CD4-positive, alpha-beta T cell treated with Interleukin-1 beta for 1 hour (primary cell): ENCODE measurements around the gene PON3.

Experiments
- DNase-seq, 2 donors: peaks; one replicate each; pipeline ENCODE4 v3.0.0-alpha.2; 2020 to 2022

PON3 gene

GRCh38 chr7:95338832-95339231, 57.3 kb downstream of the PON3 start:
- DNase-seq = no peak

DNA sequence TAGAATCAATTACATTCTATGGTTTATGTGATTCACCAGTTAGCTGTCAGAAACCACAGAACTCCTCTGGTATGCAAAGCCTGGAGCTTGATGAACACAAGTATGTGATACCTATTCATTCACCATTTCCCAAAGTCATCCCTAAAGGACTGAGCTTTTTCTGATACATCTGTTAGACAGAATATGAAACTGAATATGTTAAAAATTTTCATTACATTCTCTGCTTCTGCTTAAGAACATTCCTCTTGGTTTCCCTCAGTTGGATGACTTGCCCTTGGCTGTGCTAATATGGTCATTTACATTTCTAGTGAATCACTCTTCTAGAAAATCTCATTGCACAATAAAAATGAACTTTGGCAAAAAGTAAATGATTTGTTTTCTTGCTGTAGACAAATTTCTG, 61.1 kb downstream of the PON3 start:
- no peak for DNase-seq

DNA sequence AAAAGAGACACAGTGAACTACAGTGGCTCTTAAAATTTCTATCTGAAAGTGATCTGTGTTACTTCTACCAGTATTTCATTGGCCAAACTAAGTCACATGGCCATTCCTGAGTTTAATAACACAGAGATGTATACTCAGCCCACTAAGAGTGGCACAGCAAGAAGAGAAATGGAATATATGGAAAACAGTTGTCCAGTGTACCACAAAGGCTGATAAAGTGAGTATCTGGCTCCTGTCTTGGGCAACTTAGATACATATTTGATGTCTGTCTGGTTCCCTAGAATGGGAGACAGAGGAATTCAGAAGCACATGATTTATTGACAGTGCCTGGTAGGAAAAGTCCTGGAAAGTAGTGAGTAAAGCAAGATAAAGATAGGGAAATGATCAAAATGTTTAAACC, 61.7 kb downstream of the PON3 start:
- no peak for DNase-seq

DNA sequence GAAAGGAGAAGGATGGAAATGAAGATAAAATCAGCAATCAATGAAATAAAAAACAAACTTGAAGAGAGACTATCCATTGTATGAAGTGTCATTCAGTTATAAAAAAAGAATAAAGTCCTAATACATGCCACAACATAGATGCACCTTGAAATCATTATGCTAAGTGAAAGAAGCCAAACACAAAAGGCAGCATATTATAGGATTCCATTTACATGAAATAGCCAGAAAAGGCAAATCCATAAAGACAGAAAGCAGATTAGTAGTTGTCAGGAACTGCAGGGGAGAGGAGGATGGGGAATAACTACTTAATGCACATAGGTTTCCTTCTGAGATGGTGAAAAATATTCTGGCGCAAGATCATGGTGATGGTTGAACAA, 65.2 kb downstream of the PON3 start:
- peak in 1 of 2 donors; percentile 6 for DNase-seq

DNA sequence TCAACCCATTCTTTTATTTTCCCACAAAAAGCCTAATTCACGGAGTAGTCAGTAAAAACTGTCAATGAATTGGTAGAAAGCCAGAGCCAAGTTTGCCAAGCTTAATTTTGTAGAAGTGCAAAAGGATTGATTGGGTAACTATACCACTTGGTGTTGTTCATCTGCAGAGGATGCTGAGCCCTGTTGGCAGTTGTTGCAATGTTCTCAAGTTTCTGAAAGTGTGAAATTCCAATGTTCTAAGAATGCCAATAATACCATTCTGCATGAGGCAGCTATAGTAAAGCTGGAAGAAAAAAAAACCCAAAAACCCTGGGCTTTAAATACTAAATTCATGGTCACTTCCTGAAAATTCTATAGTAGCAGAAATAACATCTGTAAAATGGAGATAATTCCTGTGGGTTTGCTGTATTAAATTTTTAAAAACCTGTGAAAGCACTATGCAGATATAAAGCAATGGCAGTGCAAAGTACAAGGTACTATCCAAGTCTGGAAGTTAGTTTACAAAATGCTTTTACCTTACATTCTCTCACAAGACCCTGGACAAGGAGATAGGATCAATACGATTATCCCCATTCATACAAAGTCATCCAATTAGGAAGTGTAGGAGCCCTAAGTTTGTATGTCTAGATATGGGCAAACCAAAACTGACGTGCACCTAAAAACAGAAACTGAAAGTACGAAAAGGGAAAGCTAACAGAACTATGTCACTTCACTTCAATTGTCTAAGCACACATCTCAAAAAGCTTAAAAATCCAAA, 65.8 kb downstream of the PON3 start:
- DNase-seq = peak in 1 of 2 donors; percentile 43

GRCh38 chr7:95327356-95327755, 68.8 kb downstream of the PON3 start:
- DNase-seq = no peak

DNA sequence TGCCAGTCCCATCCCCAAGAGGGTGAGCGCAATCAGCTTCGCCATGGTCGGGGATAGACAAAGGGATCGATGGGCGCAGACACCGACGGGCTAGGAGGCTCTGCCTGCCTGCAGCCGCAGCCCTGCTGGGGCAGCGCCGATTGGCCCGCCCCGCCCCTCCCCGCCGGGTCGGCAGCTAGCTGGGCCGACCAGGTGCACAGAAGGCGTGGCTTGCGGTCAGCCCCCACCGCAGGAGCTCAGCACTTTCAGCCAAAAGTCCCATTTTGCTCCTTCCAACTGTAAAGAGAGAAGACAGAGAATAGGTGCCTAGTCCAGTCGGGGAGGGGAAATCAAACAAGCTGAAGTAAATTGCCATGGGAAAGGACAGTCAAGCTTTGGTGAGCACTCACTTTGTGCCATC, 71.7 kb downstream of the PON3 start, which contains the start of gene PON1:
TSS of gene PON1 (minus strand) at position 102 of the 400 bp plus-strand sequence. CDS start at position 45, 57 bp downstream.
- DNase-seq = peak in 1 of 2 donors; percentile 58

DNA sequence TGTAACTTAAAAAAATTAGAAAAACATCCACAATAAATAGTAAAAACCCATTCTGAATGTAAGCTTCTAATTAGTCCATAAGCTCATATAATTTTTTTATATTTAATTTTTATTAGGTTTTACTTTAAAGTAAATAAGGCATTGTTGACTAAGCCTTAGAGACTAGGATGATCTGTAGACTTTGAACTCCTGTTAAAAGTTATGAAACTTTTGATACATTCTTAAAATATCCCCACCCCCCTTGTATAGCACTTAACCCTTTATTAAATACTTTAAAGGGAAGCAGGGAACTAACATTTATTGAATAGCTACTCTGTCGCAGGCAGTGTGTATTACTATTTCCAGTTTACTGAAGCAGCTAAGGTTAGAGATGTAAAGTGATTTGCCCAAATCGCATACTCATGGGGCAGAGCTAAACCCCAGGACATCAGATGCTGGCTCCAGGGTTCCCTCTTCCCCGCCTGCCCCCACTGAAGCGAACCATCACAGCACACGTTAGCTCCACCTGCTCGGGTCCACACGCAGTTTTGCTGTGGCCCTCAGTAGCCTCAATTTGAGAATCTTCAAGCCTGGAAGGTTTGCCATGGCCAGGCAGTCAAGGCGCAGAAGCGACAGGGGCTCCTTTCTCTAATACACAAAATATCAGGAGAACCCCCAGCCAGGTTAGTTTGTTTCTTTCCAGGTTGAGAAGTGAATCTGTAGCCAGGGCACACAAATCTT, 72.6 kb downstream of the PON3 start:
- DNase-seq = no peak

DNA sequence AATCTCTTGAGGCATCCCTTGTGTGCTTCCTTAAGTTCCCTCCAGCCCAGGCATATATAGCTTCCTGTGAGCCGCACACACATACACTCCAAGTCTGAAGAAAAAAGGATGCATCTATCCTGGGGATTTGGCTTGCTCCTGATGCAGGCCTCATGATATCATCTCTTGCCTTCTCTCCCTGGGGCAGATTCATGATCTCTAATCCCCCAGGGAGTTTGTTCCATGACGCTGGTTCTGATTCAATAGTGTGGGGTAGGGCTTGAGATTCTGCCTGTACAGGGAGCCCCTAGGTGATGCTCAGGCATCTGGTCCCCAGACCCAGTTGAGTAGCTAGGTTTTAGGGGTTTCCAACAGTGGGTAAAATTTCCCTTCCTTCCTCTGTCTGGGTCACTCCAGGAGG, 73.3 kb downstream of the PON3 start:
- DNase-seq = no peak

DNA sequence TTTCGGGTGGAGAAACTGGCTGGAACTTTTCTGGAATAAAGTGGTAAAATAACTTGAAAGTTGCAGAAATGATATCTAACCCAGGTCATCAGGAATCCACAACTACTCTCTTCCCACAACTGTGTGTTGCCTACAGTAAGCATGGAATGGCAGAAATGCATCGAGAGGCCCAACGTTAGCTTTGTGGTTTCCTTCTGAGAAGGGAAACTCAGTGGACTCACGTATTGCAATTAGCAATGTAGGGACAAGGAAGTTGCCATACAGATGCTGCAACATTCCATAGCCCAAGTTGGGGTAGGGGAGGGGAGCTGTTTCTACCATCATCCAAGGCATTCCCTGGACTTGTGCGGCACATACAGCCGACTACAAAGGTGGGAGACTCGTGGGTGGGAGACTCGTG, 73.8 kb downstream of the PON3 start:
- DNase-seq = no peak

GRCh38 chr7:95321720-95322119, 74.5 kb downstream of the PON3 start:
- no peak for DNase-seq

DNA sequence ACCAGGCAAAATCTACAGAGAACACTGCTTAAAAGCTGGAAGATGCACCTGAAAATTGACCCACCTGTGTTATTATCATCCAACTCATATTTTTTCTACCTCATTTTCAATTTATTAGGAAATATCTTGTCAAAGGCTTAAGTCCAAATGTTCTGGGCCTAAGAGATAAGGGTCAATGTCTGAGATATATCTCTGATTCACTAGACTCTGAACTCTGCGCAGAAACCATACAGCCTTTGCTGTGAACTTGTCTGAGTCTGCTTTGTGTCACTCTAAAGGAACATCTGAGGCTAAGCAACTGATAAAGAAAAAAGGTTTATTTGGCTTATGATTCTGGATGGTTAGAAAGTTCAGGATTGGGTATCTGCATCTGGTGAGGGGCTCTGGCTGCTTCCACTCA, 75.5 kb downstream of the PON3 start:
- no peak for DNase-seq

- DNase-seq = no peak
Observed at GRCh38 chr7:95319570-95319969, 76.6 kb downstream of the PON3 start.

DNA sequence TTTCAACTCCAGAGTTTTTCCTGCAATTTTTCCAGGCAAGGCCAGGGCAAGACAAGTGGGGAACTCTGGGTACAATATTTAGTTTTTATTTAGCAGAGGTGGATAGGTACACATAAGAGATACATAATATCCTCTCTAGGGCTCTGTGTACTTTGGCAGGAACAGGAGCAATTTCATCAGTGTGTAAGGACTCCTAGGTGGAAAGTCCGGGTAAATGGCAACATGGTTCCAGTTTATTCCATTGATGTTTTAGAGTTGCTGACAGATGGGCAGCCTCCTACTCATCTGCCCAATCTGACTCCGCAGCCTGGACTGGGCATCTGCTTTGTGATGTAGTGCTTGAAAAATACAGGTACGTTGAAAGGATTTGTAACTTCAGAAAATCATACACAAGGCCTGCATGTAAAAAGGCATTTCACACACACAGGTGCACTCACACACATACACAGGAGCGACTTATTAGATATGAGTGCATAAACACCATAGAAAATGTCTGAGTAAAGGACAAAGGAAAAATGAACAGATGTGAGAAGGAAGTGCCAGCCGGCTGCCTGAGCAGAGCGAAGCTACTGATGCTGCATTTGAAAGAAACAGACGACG, 77.6 kb downstream of the PON3 start:
- no peak for DNase-seq

DNA sequence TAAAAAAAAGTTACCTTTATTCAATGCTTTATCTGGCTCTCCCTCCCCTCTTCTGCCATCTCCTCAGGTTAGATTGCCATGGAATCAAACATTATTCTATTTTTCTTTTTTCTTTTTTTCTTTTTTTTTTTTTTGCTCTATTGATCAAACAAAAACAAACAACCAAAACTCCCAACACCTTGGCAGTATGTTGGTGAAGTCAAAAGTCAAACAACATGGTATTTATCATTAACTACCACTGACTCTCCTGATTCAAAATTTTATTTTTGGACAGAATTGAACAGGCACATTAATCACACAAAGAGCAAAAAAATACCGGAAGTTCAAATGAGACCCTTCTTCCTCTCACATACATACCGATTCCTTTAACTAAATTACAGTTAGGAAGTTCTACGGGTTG, 78.2 kb downstream of the PON3 start:
- no peak for DNase-seq

DNA sequence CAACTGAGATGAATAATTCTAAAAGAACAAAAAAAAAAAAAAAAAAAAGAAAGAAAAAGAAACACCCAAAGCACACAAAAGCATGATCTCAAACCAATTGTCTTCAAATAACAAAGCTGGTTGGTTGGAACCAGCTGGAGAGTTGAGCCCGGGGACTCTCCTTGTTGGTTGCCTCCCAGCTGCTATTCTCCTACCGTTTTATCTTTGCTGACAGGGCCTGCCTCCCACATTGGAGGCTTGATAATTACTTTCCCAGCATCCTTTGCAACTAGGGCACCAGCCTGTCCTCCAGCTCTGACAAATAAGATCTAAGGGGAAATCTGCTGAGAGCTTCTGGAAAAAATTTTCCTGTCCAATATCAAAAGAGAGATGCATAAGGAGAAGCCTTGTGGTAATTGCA, 78.6 kb downstream of the PON3 start:
- no peak for DNase-seq

GRCh38 chr7:95316588-95316987, 79.6 kb downstream of the PON3 start:
- no peak for DNase-seq

- DNase-seq = no peak
Observed at GRCh38 chr7:95312561-95312960, 83.6 kb downstream of the PON3 start.

- no peak for DNase-seq
Observed at GRCh38 chr7:95311389-95311788, 84.8 kb downstream of the PON3 start.

GRCh38 chr7:95309951-95310350, 86.2 kb downstream of the PON3 start:
- DNase-seq = no peak
